Liver (tissue), 9 donors: ENCODE results near the gene ISM2. TPM values are rescaled to one million over a fixed set of nuclear protein-coding genes. Genes with fewer than 3 reads are reported as not detected.

Experiments used
- DNase-seq: peaks from one replicate; pipeline ENCODE4 v3.0.0-alpha.2; 2017; ENCODE audit warnings: low spot score
- H3K27ac ChIP-seq, 2 donors: one replicate each; pipeline ENCODE4 v1.7.0; 2013; ENCODE audit warnings: inconsistent platforms in 2 of 2, low read length in 2 of 2, control low read depth in 1 of 2, low read depth in 1 of 2, mild to moderate bottlenecking in 1 of 2
- H3K27me3 ChIP-seq, 4 donors: one replicate each; pipeline versions ENCODE4 v1.6.1 to v1.7.0; 2013; ENCODE audit warnings: low read length in 3 of 4, inconsistent platforms in 1 of 4, mild to moderate bottlenecking in 1 of 4, moderate library complexity in 1 of 4; ENCODE audit not compliant: control insufficient read depth in 4 of 4, insufficient read depth in 4 of 4
- H3K36me3 ChIP-seq, 4 donors: one replicate each; pipeline versions ENCODE4 v1.6.1 to v1.7.0; 2013; ENCODE audit warnings: low read length in 3 of 4, mild to moderate bottlenecking in 3 of 4, low read depth in 1 of 4, moderate library complexity in 1 of 4; ENCODE audit not compliant: control insufficient read depth in 4 of 4, insufficient read depth in 3 of 4
- H3K4me1 ChIP-seq, 4 donors: one replicate each; pipeline versions ENCODE4 v1.6.1 to v1.7.0; 2013; ENCODE audit warnings: low read length in 3 of 4, mild to moderate bottlenecking in 3 of 4, moderate library complexity in 1 of 4; ENCODE audit not compliant: control insufficient read depth in 4 of 4, insufficient read depth in 4 of 4
- H3K4me3 ChIP-seq, 3 donors: one replicate each; pipeline versions ENCODE4 v1.6.1 to v1.7.0; 2013; ENCODE audit warnings: low read length in 3 of 3, control low read depth in 1 of 3, low read depth in 1 of 3, mild to moderate bottlenecking in 1 of 3
- H3K9ac ChIP-seq, 2 donors: one replicate each; pipeline ENCODE4 v1.7.0; 2013; ENCODE audit warnings: low read length in 2 of 2, mild to moderate bottlenecking in 2 of 2, moderate library complexity in 2 of 2, control low read depth in 1 of 2, low read depth in 1 of 2
- H3K9me3 ChIP-seq, 4 donors: one replicate each; pipeline versions ENCODE4 v1.6.1 to v1.7.0; 2013; ENCODE audit warnings: low read length in 3 of 4; ENCODE audit not compliant: control insufficient read depth in 4 of 4
- ATF3 ChIP-seq: IDR thresholded peaks from 2 replicates; pipeline ENCODE4 v1.6.1; 2016; ENCODE audit warnings: antibody characterized with exemption
- CTCF ChIP-seq: fragments of 150-350 bp; IDR thresholded peaks from 2 replicates; pipeline ENCODE4 v1.5.1; 2017; ENCODE audit warnings: improper control_type of control experiment, low read depth, low read length; ENCODE audit not compliant: missing input control
- EGR1 ChIP-seq, 2 donors: IDR thresholded peaks; 2 replicates each; pipeline ENCODE4 v1.6.1; 2016 to 2018; ENCODE audit warnings: antibody characterized with exemption in 2 of 2, low read depth in 2 of 2
- FOXA1 ChIP-seq: IDR thresholded peaks from 2 replicates; pipeline ENCODE4 v1.6.1; 2016; ENCODE audit warnings: antibody characterized with exemption
- FOXA2 ChIP-seq: IDR thresholded peaks from 2 replicates; pipeline ENCODE4 v1.6.1; 2016; ENCODE audit warnings: antibody characterized with exemption
- GABPA ChIP-seq, 2 donors: IDR thresholded peaks in 1 of 2; conservative IDR thresholded peaks in 1 of 2; 2 replicates each; pipeline ENCODE4 v1.6.1; 2016; ENCODE audit warnings: antibody characterized with exemption in 2 of 2, mild to moderate bottlenecking in 1 of 2, moderate library complexity in 1 of 2
- HNF4A ChIP-seq, 2 donors: conservative IDR thresholded peaks; 2 replicates each; pipeline ENCODE4 v1.6.1; 2016; ENCODE audit warnings: antibody characterized with exemption in 2 of 2, mild to moderate bottlenecking in 2 of 2
- HNF4G ChIP-seq: IDR thresholded peaks from 2 replicates; pipeline ENCODE4 v1.6.1; 2016; ENCODE audit warnings: antibody characterized with exemption
- JUND ChIP-seq, 2 donors: IDR thresholded peaks; 2 replicates each; pipeline ENCODE4 v1.6.1; 2016; ENCODE audit warnings: antibody characterized with exemption in 2 of 2
- MAX ChIP-seq: IDR thresholded peaks from 2 replicates; pipeline ENCODE4 v1.6.1; 2016; ENCODE audit warnings: antibody characterized with exemption
- NR2F2 ChIP-seq: IDR thresholded peaks from 2 replicates; pipeline ENCODE4 v1.6.1; 2016; ENCODE audit warnings: antibody characterized with exemption
- RAD21 ChIP-seq, 2 donors: IDR thresholded peaks; 2 replicates each; pipeline ENCODE4 v1.6.1; 2016; ENCODE audit warnings: antibody characterized with exemption in 2 of 2, mild to moderate bottlenecking in 2 of 2
- REST ChIP-seq: IDR thresholded peaks from 2 replicates; pipeline ENCODE4 v1.6.1; 2016; ENCODE audit warnings: antibody characterized with exemption, mild to moderate bottlenecking
- RXRA ChIP-seq, 2 donors: IDR thresholded peaks; 2 replicates each; pipeline ENCODE4 v1.6.1; 2017 to 2018; ENCODE audit warnings: antibody characterized with exemption in 2 of 2, mild to moderate bottlenecking in 1 of 2
- SP1 ChIP-seq: IDR thresholded peaks from 2 replicates; pipeline ENCODE4 v1.6.1; 2018; ENCODE audit warnings: antibody characterized with exemption, mild to moderate bottlenecking
- TAF1 ChIP-seq: conservative IDR thresholded peaks from 2 replicates; pipeline ENCODE4 v1.6.1; 2016; ENCODE audit warnings: antibody characterized with exemption, mild to moderate bottlenecking
- YY1 ChIP-seq: IDR thresholded peaks from 2 replicates; pipeline ENCODE4 v1.6.1; 2016; ENCODE audit warnings: antibody characterized with exemption, mild to moderate bottlenecking
- ZBTB33 ChIP-seq: IDR thresholded peaks from 2 replicates; pipeline ENCODE4 v1.6.1; 2016; ENCODE audit warnings: antibody characterized with exemption
- whole genome bisulfite sequencing: extraction: QIAGEN DNeasy Blood & Tissue Kit; methylation state at CpG from one replicate; pipeline ENCODE4 v1.1.7; 2013; 5-methylcytosine and 5-hydroxymethylcytosine counted together
- polyA plus RNA-seq, 2 donors: library from polyadenylated mRNA; stranded (reverse) in 1 of 2; unstranded in 1 of 2; fragments of 200-250 nt in 1 of 2; fragments of >200 nt in 1 of 2; fragmentation: Nextera tagmentation in 1 of 2; extraction: Ambion mirVana in 1 of 2; gene quantifications; one replicate each; pipeline versions ENCODE4 v1.2.1 to v1.2.3, GENCODE V29; 2013 to 2015
- total RNA-seq, 2 donors: library from RNA; depleted of rRNA; stranded (reverse); fragments of >200 nt; gene quantifications; one replicate each; pipeline ENCODE4 v1.2.3, GENCODE V29; 2014
- donor health status: healthy.
- donor health status: healthy.
- donor health status: healthy.
- donor health status: healthy.
- donor health status: healthy.

The ISM2 gene
- total and polyA plus RNA-seq, 4 donors: not detected

GRCh38 chr14:77458249-77458950 is 40.2 kb downstream of the ISM2 start (continued):
- TF ChIP-seq REST: peak; percentile 10

- Histone ChIP-seq H3K27ac (peak within 1 kb of the TSS; percentile 86 to 99), H3K36me3 (peaks cover 5 to 33% (median 29%) of the 10 kb centered on the region in 4 donors), H3K4me3 (peak within 1 kb of the TSS; percentile 68 to 90 (median 88)), H3K9ac (peak within 1 kb of the TSS; percentile 83 to 99), H3K4me1 (peaks cover 0 to 30% (median 16%) of the 10 kb centered on the region in 4 donors), H3K9me3 (no peaks in the 10 kb centered on the region), H3K27me3 (no peaks in the 10 kb centered on the region)
- peak; percentile 30 to 33 for TF ChIP-seq HNF4A (conservative IDR thresholded peaks at IDR 0.05)
- peak; percentile 61 for TF ChIP-seq TAF1
- peak; percentile 78 for TF ChIP-seq MAX
- TF ChIP-seq RAD21 (IDR thresholded peaks at IDR 0.05): peak; percentile 22 to 47
- peak; percentile 89 for TF ChIP-seq REST
- TF ChIP-seq SP1: peak; percentile 68
- TF ChIP-seq ATF3: no peak
- no peak for TF ChIP-seq CTCF
- no peak for TF ChIP-seq HNF4G
- peak; percentile 61 to 65 for TF ChIP-seq EGR1 (IDR thresholded peaks at IDR 0.05; ENCODE audit: low read depth in 2 of 2)
- peak; percentile 9 for TF ChIP-seq FOXA1
- peak; percentile 90 to 97 for TF ChIP-seq GABPA (IDR thresholded peaks at IDR 0.05 in 1 of 2, conservative IDR thresholded peaks at IDR 0.05 in 1 of 2)
- TF ChIP-seq YY1: peak; percentile 88
- no peak for TF ChIP-seq RXRA (IDR thresholded peaks at IDR 0.05)
- TF ChIP-seq JUND (IDR thresholded peaks at IDR 0.05): peak; percentile 34 to 69
- TF ChIP-seq ZBTB33: peak; percentile 98
- peak; percentile 38 for TF ChIP-seq NR2F2
- no peak for TF ChIP-seq FOXA2
- WGBS: under 1% methylated on average over 50 of the region's 50 CpGs
- peak; percentile 89 for DNase-seq
These were observed 40.9 kb downstream of the ISM2 start, which contains the start of the genes AHSA1 and VIPAS39 for GRCh38 chr14:77457522-77458248. TSS of gene AHSA1 (plus strand) at chr14:77458093. CDS start at chr14:77458190, 97 bp downstream. TSS of gene VIPAS39 (minus strand) at chr14:77457601. CDS start at chr14:77454102, 3,499 bp downstream.
